ENCODE measurements around the gene TMEM50A.
"Not testable (repeated sequence)": the region's sequence is repeated elsewhere in the genome, so short reads cannot be mapped to it uniquely, and the experiment has no call there.

DNA sequence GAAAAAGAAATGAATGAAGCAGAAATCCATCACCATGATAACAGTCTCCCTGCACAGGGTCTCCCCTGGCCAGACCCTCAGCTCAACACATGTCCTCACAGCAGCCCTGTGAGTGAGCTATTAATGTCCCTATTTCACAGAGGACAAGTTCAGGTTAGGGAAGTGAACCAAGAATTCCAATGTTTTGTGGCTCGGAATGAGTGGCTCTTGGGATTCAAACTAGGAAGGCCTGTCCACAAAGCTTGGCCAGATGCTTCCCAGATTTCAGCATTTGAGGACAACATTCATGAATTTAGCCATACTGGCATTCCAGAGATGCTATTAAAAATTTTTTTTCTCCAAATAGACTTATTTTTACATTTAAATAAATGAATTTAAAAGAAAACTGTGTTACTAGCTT, 44.4 kb downstream of the TMEM50A start:
- TF ChIP-seq, protein P1, sequence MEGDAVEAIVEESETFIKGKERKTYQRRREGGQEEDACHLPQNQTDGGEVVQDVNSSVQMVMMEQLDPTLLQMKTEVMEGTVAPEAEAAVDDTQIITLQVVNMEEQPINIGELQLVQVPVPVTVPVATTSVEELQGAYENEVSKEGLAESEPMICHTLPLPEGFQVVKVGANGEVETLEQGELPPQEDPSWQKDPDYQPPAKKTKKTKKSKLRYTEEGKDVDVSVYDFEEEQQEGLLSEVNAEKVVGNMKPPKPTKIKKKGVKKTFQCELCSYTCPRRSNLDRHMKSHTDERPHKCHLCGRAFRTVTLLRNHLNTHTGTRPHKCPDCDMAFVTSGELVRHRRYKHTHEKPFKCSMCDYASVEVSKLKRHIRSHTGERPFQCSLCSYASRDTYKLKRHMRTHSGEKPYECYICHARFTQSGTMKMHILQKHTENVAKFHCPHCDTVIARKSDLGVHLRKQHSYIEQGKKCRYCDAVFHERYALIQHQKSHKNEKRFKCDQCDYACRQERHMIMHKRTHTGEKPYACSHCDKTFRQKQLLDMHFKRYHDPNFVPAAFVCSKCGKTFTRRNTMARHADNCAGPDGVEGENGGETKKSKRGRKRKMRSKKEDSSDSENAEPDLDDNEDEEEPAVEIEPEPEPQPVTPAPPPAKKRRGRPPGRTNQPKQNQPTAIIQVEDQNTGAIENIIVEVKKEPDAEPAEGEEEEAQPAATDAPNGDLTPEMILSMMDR (IDR thresholded peaks at IDR 0.05): not testable (repeated sequence)
- TF ChIP-seq POLR2AphosphoS5, POLR2A (IDR thresholded peaks at IDR 0.05): not testable (repeated sequence)
